WTC11 (cell line): ENCODE results near the gene SPDEF. TPM values are rescaled to one million over a fixed set of nuclear protein-coding genes. Genes with fewer than 3 reads are reported as not detected.
A peak's percentile ranks its signal among the peaks of the same experiment; 100 is the strongest.

ENCODE experiments used
- ATAC-seq: fragments of 200-7000 bp; cut with Tn5 transposase; 2 replicates; pipeline ENCODE4 v1.10.0; 2021; ENCODE audit warnings: mild to moderate bottlenecking, moderate library complexity
- CTCF ChIA-PET: fragments of 300-600 bp; sonication (Branson Sonifier 250); formaldehyde crosslinking; loops from one replicate; lab custom pipeline; 2021; ENCODE audit warnings: antibody characterized with exemption; lab: Charles Lee
- POLR2A ChIA-PET: fragments of 350-600 bp; sonication (Branson Sonifier 250); formaldehyde crosslinking; loops from one replicate; lab custom pipeline; 2021; ENCODE audit warnings: antibody characterized with exemption; lab: Charles Lee
- DNase-seq: peaks from one replicate; pipeline ENCODE4 v3.0.0; 2021; ENCODE audit warnings: low spot score
- H3K27ac Mint-ChIP-seq: 2 replicates; pipeline ENCODE4 v1.8.0; 2021; ENCODE audit warnings: mixed read lengths
- H3K27me3 Mint-ChIP-seq: 2 replicates; pipeline ENCODE4 v1.8.0; 2021; ENCODE audit warnings: low read depth, mild to moderate bottlenecking, moderate library complexity, mixed read lengths
- H3K36me3 Mint-ChIP-seq: 2 replicates; pipeline ENCODE4 v1.8.0; 2021; ENCODE audit warnings: mixed read lengths
- H3K4me1 Mint-ChIP-seq: 2 replicates; pipeline ENCODE4 v1.8.0; 2022; ENCODE audit warnings: mixed read lengths
- H3K4me3 Mint-ChIP-seq: 2 replicates; pipeline ENCODE4 v1.8.0; 2021; ENCODE audit warnings: mild to moderate bottlenecking, moderate library complexity, mixed read lengths
- H3K9me3 Mint-ChIP-seq: 2 replicates; pipeline ENCODE4 v1.8.0; 2021; ENCODE audit warnings: mixed read lengths
- ATF6 ChIP-seq: sonication (generic); formaldehyde crosslinking; IDR thresholded peaks from 2 replicates; pipeline ENCODE4 v1.8.1; 2023; ENCODE audit warnings: mild to moderate bottlenecking, missing genetic modification reagents
- FOXJ3 ChIP-seq: sonication (generic); formaldehyde crosslinking; IDR thresholded peaks from 2 replicates; pipeline ENCODE4 v1.9.0; 2021; ENCODE audit warnings: missing genetic modification reagents, mild to moderate bottlenecking, borderline replicate concordance
- GABPB1 ChIP-seq: sonication (generic); formaldehyde crosslinking; IDR thresholded peaks from 2 replicates; pipeline ENCODE4 v1.8.1; 2023; ENCODE audit warnings: mild to moderate bottlenecking, missing genetic modification reagents
- GRHL2 ChIP-seq: fragments of 250-450 bp; sonication (Bioruptor Pico); IDR thresholded peaks from 2 replicates; pipeline ENCODE4 v1.8.0; 2022; ENCODE audit warnings: mild to moderate bottlenecking, moderate library complexity; ENCODE audit not compliant: insufficient replicate concordance, severe bottlenecking
- HMGA2 ChIP-seq: fragments of 250-450 bp; sonication (Bioruptor Pico); IDR thresholded peaks from 2 replicates; pipeline ENCODE4 v1.4.0; 2021; ENCODE audit warnings: mild to moderate bottlenecking, moderate library complexity
- IRF2 ChIP-seq: sonication (generic); formaldehyde crosslinking; IDR thresholded peaks from 2 replicates; pipeline ENCODE4 v1.8.0; 2022; ENCODE audit warnings: low read depth, missing genetic modification reagents, borderline replicate concordance
- JAZF1 ChIP-seq: fragments of 250-450 bp; sonication (Bioruptor Pico); IDR thresholded peaks from 2 replicates; pipeline ENCODE4 v1.9.0; 2021; ENCODE audit warnings: moderate library complexity, mild to moderate bottlenecking, inconsistent platforms
- JUN ChIP-seq: sonication (generic); formaldehyde crosslinking; IDR thresholded peaks from 2 replicates; pipeline ENCODE4 v1.8.0; 2023; ENCODE audit warnings: mild to moderate bottlenecking, missing genetic modification reagents
- NFYB ChIP-seq: sonication (generic); formaldehyde crosslinking; conservative IDR thresholded peaks from 2 replicates; pipeline ENCODE4 v1.8.0; 2022; ENCODE audit warnings: low read depth, missing genetic modification reagents
- OVOL2 ChIP-seq: fragments of 250-450 bp; sonication (Bioruptor Pico); IDR thresholded peaks from 2 replicates; pipeline ENCODE4 v1.9.0; 2021; ENCODE audit warnings: mild to moderate bottlenecking, borderline replicate concordance
- SMAD3 ChIP-seq: sonication (generic); formaldehyde crosslinking; IDR thresholded peaks from 2 replicates; pipeline ENCODE4 v1.8.0; 2022; ENCODE audit warnings: missing genetic modification reagents, mild to moderate bottlenecking, borderline replicate concordance
- TEAD1 ChIP-seq: sonication (generic); formaldehyde crosslinking; IDR thresholded peaks from 2 replicates; pipeline ENCODE4 v1.8.0; 2022; ENCODE audit warnings: mild to moderate bottlenecking, missing genetic modification reagents
- TP53 ChIP-seq: sonication (generic); formaldehyde crosslinking; IDR thresholded peaks from 2 replicates; pipeline ENCODE4 v1.8.1; 2023; ENCODE audit warnings: mild to moderate bottlenecking, missing genetic modification reagents
- USF2 ChIP-seq: sonication (generic); formaldehyde crosslinking; IDR thresholded peaks from 2 replicates; pipeline ENCODE4 v1.8.1; 2023; ENCODE audit warnings: mild to moderate bottlenecking, missing genetic modification reagents, moderate library complexity
- ZNF138 ChIP-seq: sonication (generic); formaldehyde crosslinking; conservative IDR thresholded peaks from 2 replicates; pipeline ENCODE4 v1.8.1; 2022; ENCODE audit warnings: mild to moderate bottlenecking, moderate library complexity, missing genetic modification reagents
- ZNF396 ChIP-seq: fragments of 250-450 bp; sonication (Bioruptor Pico); IDR thresholded peaks from 2 replicates; pipeline ENCODE4 v1.8.0; 2021; ENCODE audit warnings: mild to moderate bottlenecking, moderate library complexity, borderline replicate concordance
- ZNF423 ChIP-seq: fragments of 250-450 bp; sonication (Bioruptor Pico); IDR thresholded peaks from 2 replicates; pipeline ENCODE4 v2.1.2; 2022; ENCODE audit warnings: mild to moderate bottlenecking, moderate library complexity
- ZNF425 ChIP-seq: fragments of 250-450 bp; sonication (Bioruptor Pico); conservative IDR thresholded peaks from 2 replicates; pipeline ENCODE4 v1.9.0; 2021; ENCODE audit warnings: mild to moderate bottlenecking
- total RNA-seq: library from RNA; stranded (reverse); gene quantifications from 3 replicates; pipeline ENCODE4 v1.2.3, GENCODE V29; 2021
- TF ChIP-seq, protein P1 (sequence below): fragments of 250-450 bp; sonication (Bioruptor Pico); IDR thresholded peaks from 2 replicates; pipeline ENCODE4 v1.9.0; 2021; ENCODE audit warnings: moderate library complexity, mild to moderate bottlenecking, inconsistent platforms, borderline replicate concordance
- TF ChIP-seq, protein P2 (sequence below): sonication (generic); formaldehyde crosslinking; IDR thresholded peaks from 2 replicates; pipeline ENCODE4 v1.8.1; 2022; ENCODE audit warnings: mild to moderate bottlenecking, moderate library complexity, missing genetic modification reagents
- TF ChIP-seq, protein P3 (sequence below): fragments of 250-450 bp; sonication (Bioruptor Pico); IDR thresholded peaks from 2 replicates; pipeline ENCODE4 v2.1.2; 2022; ENCODE audit warnings: mild to moderate bottlenecking, moderate library complexity
- TF ChIP-seq, protein P4 (sequence below): fragments of 250-450 bp; sonication (Bioruptor Pico); IDR thresholded peaks from 2 replicates; pipeline ENCODE4 v1.9.0; 2021; ENCODE audit warnings: mild to moderate bottlenecking, borderline replicate concordance
- TF ChIP-seq, protein P5 (sequence below): sonication (generic); formaldehyde crosslinking; IDR thresholded peaks from 2 replicates; pipeline ENCODE4 v1.8.0; 2022; ENCODE audit warnings: mild to moderate bottlenecking, missing genetic modification reagents

Gene SPDEF
- total RNA-seq, 1 experiment from 2014 or later: 0.72 TPM

DNA sequence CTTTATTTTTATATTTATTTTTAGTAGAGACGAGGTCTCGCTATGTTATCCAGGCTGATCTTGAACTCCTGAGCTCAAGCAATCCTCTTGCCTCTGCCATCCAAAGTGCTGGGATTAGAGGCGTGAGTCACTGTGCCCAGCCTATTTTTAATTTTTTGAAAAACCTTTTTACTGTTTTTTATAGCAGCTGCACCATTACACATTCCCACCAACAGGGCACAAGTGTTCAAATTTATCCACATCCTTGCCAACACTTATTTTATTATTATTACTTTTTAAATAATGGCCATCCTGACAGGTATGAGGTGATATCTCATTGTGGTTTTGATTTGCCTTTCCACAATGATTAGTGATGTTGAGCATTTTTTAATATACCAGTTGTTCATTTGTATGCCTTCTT is 47.7 kb downstream of the SPDEF start (continued):
- TF ChIP-seq ZNF425 (CRISPR knock-in tag) (no peak), ZNF138 (CRISPR knock-in tag) (no peak), GRHL2 (CRISPR knock-in tag) (no peak), USF2 (CRISPR knock-in tag) (no peak), TP53 (CRISPR knock-in tag) (no peak)
- TF ChIP-seq, protein P1, sequence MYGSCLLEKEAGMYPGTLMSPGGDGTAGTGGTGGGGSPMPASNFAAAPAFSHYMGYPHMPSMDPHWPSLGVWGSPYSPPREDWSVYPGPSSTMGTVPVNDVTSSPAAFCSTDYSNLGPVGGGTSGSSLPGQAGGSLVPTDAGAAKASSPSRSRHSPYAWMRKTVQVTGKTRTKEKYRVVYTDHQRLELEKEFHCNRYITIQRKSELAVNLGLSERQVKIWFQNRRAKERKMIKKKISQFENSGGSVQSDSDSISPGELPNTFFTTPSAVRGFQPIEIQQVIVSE (CRISPR knock-in tag): no peak

DNA sequence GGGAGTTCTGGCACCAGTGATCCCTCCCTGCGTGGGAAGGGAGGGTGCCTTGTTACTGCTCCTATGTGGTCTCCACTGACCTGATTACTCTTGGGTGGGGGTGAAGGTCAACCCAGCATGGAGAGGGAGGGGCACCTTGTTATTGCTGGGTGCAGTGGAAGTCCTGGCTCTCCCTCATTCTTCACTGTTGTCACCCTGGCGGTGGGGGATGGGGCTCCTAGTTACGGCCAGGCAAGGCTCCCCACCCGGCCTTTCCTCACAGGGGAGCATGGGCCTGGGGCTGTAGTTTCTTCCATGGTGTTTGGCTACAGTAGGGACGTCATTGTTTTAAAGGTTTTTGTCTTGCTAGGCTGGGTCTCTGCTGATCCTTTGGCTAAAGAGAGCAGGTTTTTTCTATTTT is 49.4 kb downstream of the SPDEF start:
- H3K4me3 Mint-ChIP-seq: no peak overlapping the region
- no peak overlapping the region for H3K27ac Mint-ChIP-seq
- POLR2A ChIA-PET: no interaction called here
- TF ChIP-seq ZNF396: no peak
- TF ChIP-seq OVOL2 (CRISPR knock-in tag): no peak
- no peak for TF ChIP-seq HMGA2 (CRISPR knock-in tag)
- TF ChIP-seq TEAD1 (CRISPR knock-in tag): no peak
- no peak for TF ChIP-seq ZNF423
- TF ChIP-seq, protein P2, sequence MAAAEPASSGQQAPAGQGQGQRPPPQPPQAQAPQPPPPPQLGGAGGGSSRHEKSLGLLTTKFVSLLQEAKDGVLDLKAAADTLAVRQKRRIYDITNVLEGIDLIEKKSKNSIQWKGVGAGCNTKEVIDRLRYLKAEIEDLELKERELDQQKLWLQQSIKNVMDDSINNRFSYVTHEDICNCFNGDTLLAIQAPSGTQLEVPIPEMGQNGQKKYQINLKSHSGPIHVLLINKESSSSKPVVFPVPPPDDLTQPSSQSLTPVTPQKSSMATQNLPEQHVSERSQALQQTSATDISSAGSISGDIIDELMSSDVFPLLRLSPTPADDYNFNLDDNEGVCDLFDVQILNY: no peak
- no peak for TF ChIP-seq JUN (CRISPR knock-in tag)
- TF ChIP-seq, protein P3, sequence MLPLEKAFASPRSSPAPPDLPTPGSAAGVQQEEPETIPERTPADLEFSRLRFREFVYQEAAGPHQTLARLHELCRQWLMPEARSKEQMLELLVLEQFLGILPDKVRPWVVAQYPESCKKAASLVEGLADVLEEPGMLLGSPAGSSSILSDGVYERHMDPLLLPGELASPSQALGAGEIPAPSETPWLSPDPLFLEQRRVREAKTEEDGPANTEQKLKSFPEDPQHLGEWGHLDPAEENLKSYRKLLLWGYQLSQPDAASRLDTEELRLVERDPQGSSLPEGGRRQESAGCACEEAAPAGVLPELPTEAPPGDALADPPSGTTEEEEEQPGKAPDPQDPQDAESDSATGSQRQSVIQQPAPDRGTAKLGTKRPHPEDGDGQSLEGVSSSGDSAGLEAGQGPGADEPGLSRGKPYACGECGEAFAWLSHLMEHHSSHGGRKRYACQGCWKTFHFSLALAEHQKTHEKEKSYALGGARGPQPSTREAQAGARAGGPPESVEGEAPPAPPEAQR (CRISPR knock-in tag): no peak
- no peak for TF ChIP-seq FOXJ3
- TF ChIP-seq, protein P4, sequence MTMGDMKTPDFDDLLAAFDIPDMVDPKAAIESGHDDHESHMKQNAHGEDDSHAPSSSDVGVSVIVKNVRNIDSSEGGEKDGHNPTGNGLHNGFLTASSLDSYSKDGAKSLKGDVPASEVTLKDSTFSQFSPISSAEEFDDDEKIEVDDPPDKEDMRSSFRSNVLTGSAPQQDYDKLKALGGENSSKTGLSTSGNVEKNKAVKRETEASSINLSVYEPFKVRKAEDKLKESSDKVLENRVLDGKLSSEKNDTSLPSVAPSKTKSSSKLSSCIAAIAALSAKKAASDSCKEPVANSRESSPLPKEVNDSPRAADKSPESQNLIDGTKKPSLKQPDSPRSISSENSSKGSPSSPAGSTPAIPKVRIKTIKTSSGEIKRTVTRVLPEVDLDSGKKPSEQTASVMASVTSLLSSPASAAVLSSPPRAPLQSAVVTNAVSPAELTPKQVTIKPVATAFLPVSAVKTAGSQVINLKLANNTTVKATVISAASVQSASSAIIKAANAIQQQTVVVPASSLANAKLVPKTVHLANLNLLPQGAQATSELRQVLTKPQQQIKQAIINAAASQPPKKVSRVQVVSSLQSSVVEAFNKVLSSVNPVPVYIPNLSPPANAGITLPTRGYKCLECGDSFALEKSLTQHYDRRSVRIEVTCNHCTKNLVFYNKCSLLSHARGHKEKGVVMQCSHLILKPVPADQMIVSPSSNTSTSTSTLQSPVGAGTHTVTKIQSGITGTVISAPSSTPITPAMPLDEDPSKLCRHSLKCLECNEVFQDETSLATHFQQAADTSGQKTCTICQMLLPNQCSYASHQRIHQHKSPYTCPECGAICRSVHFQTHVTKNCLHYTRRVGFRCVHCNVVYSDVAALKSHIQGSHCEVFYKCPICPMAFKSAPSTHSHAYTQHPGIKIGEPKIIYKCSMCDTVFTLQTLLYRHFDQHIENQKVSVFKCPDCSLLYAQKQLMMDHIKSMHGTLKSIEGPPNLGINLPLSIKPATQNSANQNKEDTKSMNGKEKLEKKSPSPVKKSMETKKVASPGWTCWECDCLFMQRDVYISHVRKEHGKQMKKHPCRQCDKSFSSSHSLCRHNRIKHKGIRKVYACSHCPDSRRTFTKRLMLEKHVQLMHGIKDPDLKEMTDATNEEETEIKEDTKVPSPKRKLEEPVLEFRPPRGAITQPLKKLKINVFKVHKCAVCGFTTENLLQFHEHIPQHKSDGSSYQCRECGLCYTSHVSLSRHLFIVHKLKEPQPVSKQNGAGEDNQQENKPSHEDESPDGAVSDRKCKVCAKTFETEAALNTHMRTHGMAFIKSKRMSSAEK (CRISPR knock-in tag): no peak
- TF ChIP-seq, protein P5, sequence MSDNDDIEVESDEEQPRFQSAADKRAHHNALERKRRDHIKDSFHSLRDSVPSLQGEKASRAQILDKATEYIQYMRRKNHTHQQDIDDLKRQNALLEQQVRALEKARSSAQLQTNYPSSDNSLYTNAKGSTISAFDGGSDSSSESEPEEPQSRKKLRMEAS (CRISPR knock-in tag): no peak
- no peak for TF ChIP-seq IRF2 (CRISPR knock-in tag)
- TF ChIP-seq JAZF1 (CRISPR knock-in tag): no peak
- no peak for TF ChIP-seq NFYB
- no peak for TF ChIP-seq GABPB1 (CRISPR knock-in tag)
- TF ChIP-seq ATF6 (CRISPR knock-in tag): no peak
- TF ChIP-seq SMAD3 (CRISPR knock-in tag): no peak
- peaks cover 10% of the 10 kb centered on the region for H3K4me1 Mint-ChIP-seq
- H3K27me3 Mint-ChIP-seq: no peaks in the 10 kb centered on the region
- peaks cover 22% of the 10 kb centered on the region for H3K9me3 Mint-ChIP-seq
- CTCF ChIA-PET: no interaction called here
- ATAC-seq: peak; percentile 52; the same call in 1 of the 2 replicates
- H3K36me3 Mint-ChIP-seq: no peaks in the 10 kb centered on the region
- no peak for DNase-seq
